Endodermal cell (in vitro differentiated cells): ENCODE measurements around the gene HOMER3. TPM values are rescaled to one million over a fixed set of nuclear protein-coding genes. Genes with fewer than 3 reads are reported as not detected.

ENCODE experiments used
- DNase-seq: peaks from one replicate; pipeline ENCODE4 v3.0.0-alpha.2; 2017
- H3K27ac ChIP-seq: 2 replicates; pipeline ENCODE4 v1.5.1; 2013; ENCODE audit warnings: mild to moderate bottlenecking, low read depth, low read length, moderate library complexity
- H3K27me3 ChIP-seq: 2 replicates; pipeline ENCODE4 v1.6.1; 2013; ENCODE audit warnings: mild to moderate bottlenecking, low read length, moderate library complexity; ENCODE audit not compliant: insufficient read depth, control insufficient read depth, poor library complexity, severe bottlenecking
- H3K36me3 ChIP-seq: 2 replicates; pipeline ENCODE4 v1.7.0; 2013; ENCODE audit warnings: mild to moderate bottlenecking, low read length, moderate library complexity; ENCODE audit not compliant: control insufficient read depth, insufficient read depth
- H3K4me1 ChIP-seq: one replicate; pipeline ENCODE4 v1.7.0; 2013; ENCODE audit warnings: low read length; ENCODE audit not compliant: control insufficient read depth, insufficient read depth
- H3K4me3 ChIP-seq: 2 replicates; pipeline ENCODE4 v1.5.1; 2013; ENCODE audit warnings: mild to moderate bottlenecking, low read length, moderate library complexity
- H3K9ac ChIP-seq: 2 replicates; pipeline ENCODE4 v1.6.1; 2013; ENCODE audit warnings: mild to moderate bottlenecking, low read length, moderate library complexity; ENCODE audit not compliant: poor library complexity, severe bottlenecking; ENCODE audit errors: extremely low read depth
- H3K9me3 ChIP-seq: 2 replicates; pipeline ENCODE4 v1.6.1; 2013; ENCODE audit warnings: mild to moderate bottlenecking, low read length, moderate library complexity; ENCODE audit not compliant: control insufficient read depth
- H3K27ac Mint-ChIP-seq: 2 replicates; pipeline ENCODE4 v1.8.0; 2020; ENCODE audit warnings: mixed read lengths
- H3K27me3 Mint-ChIP-seq: 2 replicates; pipeline ENCODE4 v1.8.0; 2021; ENCODE audit warnings: mild to moderate bottlenecking, mixed read lengths; ENCODE audit not compliant: insufficient read depth
- H3K36me3 Mint-ChIP-seq: 2 replicates; pipeline ENCODE4 v1.8.0; 2020; ENCODE audit warnings: low read depth, mixed read lengths
- H3K4me1 Mint-ChIP-seq: 2 replicates; pipeline ENCODE4 v1.8.0; 2020; ENCODE audit warnings: mixed read lengths
- H3K4me3 Mint-ChIP-seq: 2 replicates; pipeline ENCODE4 v1.8.0; 2020; ENCODE audit warnings: mild to moderate bottlenecking, moderate library complexity, mixed read lengths
- H3K9me3 Mint-ChIP-seq: 2 replicates; pipeline ENCODE4 v1.8.0; 2020; ENCODE audit warnings: mild to moderate bottlenecking, mixed read lengths
- CTCF ChIP-seq: fragments of 200-600 bp; sonication (generic); conservative IDR thresholded peaks from 2 replicates; pipeline ENCODE4 v1.5.0; 2021; ENCODE audit warnings: antibody characterized with exemption, mild to moderate bottlenecking
- WGBS, 2 experiments: methylation state at CpG; one replicate each; pipeline versions ENCODE4 v1.1.5 to v1.1.7; 2013; ENCODE audit warnings: missing lambda C conversion rate in 2 of 2, mixed read lengths in 1 of 2; ENCODE audit not compliant: insufficient coverage in 1 of 2, insufficient read length in 1 of 2; 5-methylcytosine and 5-hydroxymethylcytosine counted together
- total RNA-seq, 2 donors: library from RNA; stranded (reverse); fragmentation: NEBNext Ultra II Directional in 1 of 2; extraction: Animal tissue kit (Norgen Biotek cat#: 25700) in 1 of 2; gene quantifications; 2 replicates in 1 of 2; 3 replicates in 1 of 2; pipeline ENCODE4 v1.2.1, GENCODE V29; 2021

The HOMER3 gene
- total RNA-seq, 2 donors from 2014 or later, result 21.5 to 31.2 TPM

GRCh38 chr19:18929311-18929710 is 11.7 kb downstream of the HOMER3 start:
- no peaks in the 10 kb centered on the region for H3K4me1 Mint-ChIP-seq
- H3K4me1 ChIP-seq, result no peaks in the 10 kb centered on the region
- no peak for DNase-seq
- peaks cover 38% of the 10 kb centered on the region for H3K36me3 Mint-ChIP-seq
- H3K9me3 ChIP-seq, result no peaks in the 10 kb centered on the region
- 93% methylated on average over 19 to 25 of the region's 25 CpGs for WGBS, 2 experiments
- no peaks in the 10 kb centered on the region for H3K9me3 Mint-ChIP-seq
- no peak overlapping the region for H3K9ac ChIP-seq
- no peak overlapping the region for H3K27ac Mint-ChIP-seq
- peaks cover 4% of the 10 kb centered on the region for H3K27me3 ChIP-seq
- H3K4me3 ChIP-seq, result no peak overlapping the region
- no peak overlapping the region for H3K4me3 Mint-ChIP-seq
- H3K27ac ChIP-seq, result no peak overlapping the region
- peaks cover 37% of the 10 kb centered on the region for H3K36me3 ChIP-seq
- no peak for TF ChIP-seq CTCF
- H3K27me3 Mint-ChIP-seq, result peaks cover 14% of the 10 kb centered on the region

- H3K9me3 ChIP-seq, result no peaks in the 10 kb centered on the region
- H3K27me3 Mint-ChIP-seq, result peaks cover 3% of the 10 kb centered on the region
- 92 to 95% methylated on average over 12 to 26 of the region's 26 CpGs for WGBS, 2 experiments
- no peak overlapping the region for H3K4me3 Mint-ChIP-seq
- H3K9me3 Mint-ChIP-seq, result no peaks in the 10 kb centered on the region
- no peaks in the 10 kb centered on the region for H3K4me1 ChIP-seq
- H3K4me3 ChIP-seq, result no peak overlapping the region
- H3K4me1 Mint-ChIP-seq, result no peaks in the 10 kb centered on the region
- TF ChIP-seq CTCF, result no peak
- no peaks in the 10 kb centered on the region for H3K27me3 ChIP-seq
- H3K36me3 ChIP-seq, result peaks cover 35% of the 10 kb centered on the region
- no peak for DNase-seq
- H3K36me3 Mint-ChIP-seq, result peaks cover 37% of the 10 kb centered on the region
- H3K27ac ChIP-seq, result no peak overlapping the region
- H3K9ac ChIP-seq, result no peak overlapping the region
- H3K27ac Mint-ChIP-seq, result no peak overlapping the region
These were observed 12.8 kb downstream of the HOMER3 start for GRCh38 chr19:18928018-18928805.

- Histone ChIP-seq H3K27ac (no peak overlapping the region), H3K4me1 (no peaks in the 10 kb centered on the region), H3K27me3 (no peaks in the 10 kb centered on the region), H3K9ac (no peak overlapping the region), H3K4me3 (no peak overlapping the region), H3K9me3 (no peaks in the 10 kb centered on the region), H3K36me3 (peaks cover 35% of the 10 kb centered on the region)
- H3K4me1 Mint-ChIP-seq, result peaks cover 4% of the 10 kb centered on the region
- no peak overlapping the region for H3K27ac Mint-ChIP-seq
- H3K27me3 Mint-ChIP-seq, result no peaks in the 10 kb centered on the region
- H3K4me3 Mint-ChIP-seq, result no peak overlapping the region
- WGBS, 2 experiments, result 95 to 99% methylated on average over 8 to 15 of the region's 15 CpGs
- no peak for DNase-seq
- no peak for TF ChIP-seq CTCF
- H3K9me3 Mint-ChIP-seq, result no peaks in the 10 kb centered on the region
- H3K36me3 Mint-ChIP-seq, result peaks cover 44% of the 10 kb centered on the region
These were observed 16.3 kb downstream of the HOMER3 start for GRCh38 chr19:18924684-18925213.
